Mucosa of rectum (tissue), 2 donors: ENCODE data around the gene FKBP15.

ENCODE experiments used
- H3K27ac ChIP-seq, 2 donors: one replicate each; pipeline ENCODE4 v1.7.0; 2013; ENCODE audit warnings: inconsistent platforms in 2 of 2, low read depth in 2 of 2, low read length in 2 of 2
- H3K27me3 ChIP-seq, 2 donors: one replicate each; pipeline ENCODE4 v1.7.0; 2013; ENCODE audit warnings: low read length in 2 of 2; ENCODE audit not compliant: control insufficient read depth in 2 of 2, insufficient read depth in 2 of 2
- H3K36me3 ChIP-seq, 2 donors: one replicate each; pipeline ENCODE4 v1.7.0; 2013; ENCODE audit warnings: low read length in 2 of 2; ENCODE audit not compliant: control insufficient read depth in 2 of 2, insufficient read depth in 2 of 2
- H3K4me1 ChIP-seq, 2 donors: one replicate each; pipeline ENCODE4 v1.7.0; 2013; ENCODE audit warnings: low read length in 2 of 2, mild to moderate bottlenecking in 1 of 2; ENCODE audit not compliant: control insufficient read depth in 2 of 2, insufficient read depth in 2 of 2
- H3K4me3 ChIP-seq, 2 donors: one replicate each; pipeline ENCODE4 v1.7.0; 2013; ENCODE audit warnings: low read length in 2 of 2
- H3K9ac ChIP-seq, 2 donors: one replicate each; pipeline ENCODE4 v1.7.0; 2013; ENCODE audit warnings: low read length in 2 of 2, low read depth in 1 of 2, mild to moderate bottlenecking in 1 of 2
- H3K9me3 ChIP-seq, 2 donors: one replicate each; pipeline ENCODE4 v1.7.0; 2013; ENCODE audit warnings: low read length in 2 of 2; ENCODE audit not compliant: control insufficient read depth in 2 of 2
- donor health status: healthy.
- donor health status: Normal muscosa, but diverticular disease.

The FKBP15 gene

GRCh38 chr9:113219969-113220368 is 1.1 kb downstream of the FKBP15 start:
- no peaks in the 10 kb centered on the region for H3K36me3 ChIP-seq
- peaks cover 4 to 21% of the 10 kb centered on the region in 2 donors for H3K4me1 ChIP-seq
- H3K9me3 ChIP-seq, result no peaks in the 10 kb centered on the region
- peak overlapping the region in 1 of 2 donors; percentile 26 for H3K27ac ChIP-seq
- peak overlapping the region; percentile 32 to 96 for H3K4me3 ChIP-seq
- H3K9ac ChIP-seq, result peak overlapping the region in 1 of 2 donors; percentile 93
- no peaks in the 10 kb centered on the region for H3K27me3 ChIP-seq

GRCh38 chr9:113219186-113219936 is 1.7 kb downstream of the FKBP15 start:
- Histone ChIP-seq H3K36me3 (no peaks in the 10 kb centered on the region), H3K27ac (peak overlapping the region; percentile 26 to 31), H3K4me3 (peak overlapping the region in 1 of 2 donors; percentile 96), H3K9me3 (no peaks in the 10 kb centered on the region), H3K9ac (no peak overlapping the region), H3K27me3 (no peaks in the 10 kb centered on the region), H3K4me1 (peaks cover 4 to 21% of the 10 kb centered on the region in 2 donors)

- Histone ChIP-seq H3K4me1 (peaks cover 0 to 11% of the 10 kb centered on the region in 2 donors), H3K36me3 (peaks cover 0 to 5% of the 10 kb centered on the region in 2 donors), H3K4me3 (no peak overlapping the region), H3K27me3 (no peaks in the 10 kb centered on the region), H3K27ac (no peak overlapping the region), H3K9ac (no peak overlapping the region), H3K9me3 (no peaks in the 10 kb centered on the region)
These were observed 4.7 kb downstream of the FKBP15 start for GRCh38 chr9:113216406-113216805.

GRCh38 chr9:113215132-113215531 is 5.9 kb downstream of the FKBP15 start:
- Histone ChIP-seq H3K4me3 (no peak overlapping the region), H3K9me3 (no peaks in the 10 kb centered on the region), H3K9ac (no peak overlapping the region), H3K4me1 (peaks cover 0 to 7% of the 10 kb centered on the region in 2 donors), H3K27me3 (no peaks in the 10 kb centered on the region), H3K27ac (no peak overlapping the region), H3K36me3 (peaks cover 0 to 12% of the 10 kb centered on the region in 2 donors)

GRCh38 chr9:113210815-113211214 is 10.3 kb downstream of the FKBP15 start:
- peaks cover 21 to 33% of the 10 kb centered on the region in 2 donors for H3K36me3 ChIP-seq
- H3K9ac ChIP-seq, result no peak overlapping the region
- H3K4me1 ChIP-seq, result no peaks in the 10 kb centered on the region
- H3K27me3 ChIP-seq, result no peaks in the 10 kb centered on the region
- no peak overlapping the region for H3K27ac ChIP-seq
- no peak overlapping the region for H3K4me3 ChIP-seq
- H3K9me3 ChIP-seq, result no peaks in the 10 kb centered on the region

- Histone ChIP-seq H3K27me3 (no peaks in the 10 kb centered on the region), H3K9ac (no peak overlapping the region), H3K4me1 (no peaks in the 10 kb centered on the region), H3K9me3 (no peaks in the 10 kb centered on the region), H3K27ac (no peak overlapping the region), H3K4me3 (no peak overlapping the region), H3K36me3 (peaks cover 31 to 52% of the 10 kb centered on the region in 2 donors)
These were observed 15.2 kb downstream of the FKBP15 start for GRCh38 chr9:113205861-113206260.

GRCh38 chr9:113205432-113205831 is 15.6 kb downstream of the FKBP15 start:
- H3K4me3 ChIP-seq, result no peak overlapping the region
- no peak overlapping the region for H3K27ac ChIP-seq
- H3K27me3 ChIP-seq, result no peaks in the 10 kb centered on the region
- H3K9ac ChIP-seq, result no peak overlapping the region
- no peaks in the 10 kb centered on the region for H3K9me3 ChIP-seq
- no peaks in the 10 kb centered on the region for H3K4me1 ChIP-seq
- peaks cover 31 to 48% of the 10 kb centered on the region in 2 donors for H3K36me3 ChIP-seq

- Histone ChIP-seq H3K27ac (no peak overlapping the region), H3K4me3 (no peak overlapping the region), H3K9ac (no peak overlapping the region), H3K36me3 (peaks cover 37 to 49% of the 10 kb centered on the region in 2 donors), H3K27me3 (no peaks in the 10 kb centered on the region), H3K9me3 (no peaks in the 10 kb centered on the region), H3K4me1 (no peaks in the 10 kb centered on the region)
These were observed 21.3 kb downstream of the FKBP15 start for GRCh38 chr9:113199683-113200329.

- H3K4me1 ChIP-seq, result no peaks in the 10 kb centered on the region
- peaks cover 33 to 50% of the 10 kb centered on the region in 2 donors for H3K36me3 ChIP-seq
- no peak overlapping the region for H3K27ac ChIP-seq
- H3K27me3 ChIP-seq, result no peaks in the 10 kb centered on the region
- H3K9ac ChIP-seq, result no peak overlapping the region
- H3K9me3 ChIP-seq, result no peaks in the 10 kb centered on the region
- no peak overlapping the region for H3K4me3 ChIP-seq
These were observed 28.6 kb downstream of the FKBP15 start for GRCh38 chr9:113192455-113192854.

GRCh38 chr9:113187929-113188595 is 33.0 kb downstream of the FKBP15 start:
- Histone ChIP-seq H3K27ac (peak overlapping the region in 1 of 2 donors; percentile 28), H3K27me3 (no peaks in the 10 kb centered on the region), H3K4me3 (no peak overlapping the region), H3K36me3 (peaks cover 57 to 78% of the 10 kb centered on the region in 2 donors), H3K4me1 (no peaks in the 10 kb centered on the region), H3K9me3 (no peaks in the 10 kb centered on the region), H3K9ac (no peak overlapping the region)
